Activated naive CD4-positive, alpha-beta T cell treated with anti-CD3 and anti-CD28 coated beads, Interleukin-2, amount 50 U/mL, for 16 hours (primary cell): ENCODE data around the gene SELPLG.
A peak's percentile ranks its signal among the peaks of the same experiment; 100 is the strongest.
"Not testable (repeated sequence)": the region's sequence is repeated elsewhere in the genome, so short reads cannot be mapped to it uniquely, and the experiment has no call there.

Source experiments
- DNase-seq: peaks from one replicate; pipeline ENCODE4 v3.0.0-alpha.2; 2020

The SELPLG gene

DNA sequence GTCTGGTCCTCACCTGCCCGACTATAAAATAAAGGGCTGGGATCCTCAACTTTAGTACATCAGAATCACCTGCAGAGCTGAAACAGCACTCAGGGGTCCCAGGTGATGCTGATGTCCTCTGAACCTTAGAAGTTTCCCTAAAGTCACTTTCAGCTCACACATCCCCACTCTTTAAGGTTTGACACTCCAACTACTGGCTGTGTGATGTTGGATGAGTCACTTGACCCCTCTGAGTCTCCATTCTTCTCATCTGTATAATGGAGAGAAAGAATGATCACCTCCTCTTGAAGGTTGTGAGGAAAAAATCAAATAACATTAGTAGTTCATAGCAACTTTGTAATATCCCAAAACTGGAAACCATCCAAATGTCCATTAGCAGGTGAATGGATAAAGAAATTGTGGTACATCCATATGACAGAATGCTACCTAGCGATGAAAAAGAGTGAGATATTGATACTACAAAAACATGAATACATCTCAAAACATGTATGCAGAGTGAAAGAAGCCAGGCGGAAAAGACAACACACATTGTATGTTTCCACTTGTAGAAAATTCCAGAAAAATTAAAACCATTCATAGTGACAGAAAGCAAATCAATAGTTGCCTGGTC lies 49.1 kb downstream of the SELPLG start:
- no peak for DNase-seq

DNA sequence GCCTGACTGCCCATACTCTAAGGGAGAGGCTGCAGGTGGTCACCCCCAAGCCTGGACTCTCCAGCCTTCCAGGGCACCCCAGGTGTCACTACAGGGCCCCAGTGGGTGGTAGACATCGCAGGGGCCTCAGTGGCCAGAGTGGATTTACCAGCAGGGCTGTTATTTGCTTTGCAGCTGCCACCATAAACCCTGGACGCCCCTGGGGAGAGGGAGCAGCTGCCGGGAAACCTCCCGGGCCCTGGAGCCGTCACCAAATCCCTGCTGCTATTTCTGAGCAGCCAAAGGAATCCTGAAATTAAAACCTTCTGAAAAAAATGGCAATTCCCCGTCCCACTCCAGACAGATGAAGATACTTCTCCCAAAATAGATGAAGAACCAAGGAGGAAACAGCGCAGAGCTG lies 49.7 kb downstream of the SELPLG start:
- DNase-seq, result no peak

DNA sequence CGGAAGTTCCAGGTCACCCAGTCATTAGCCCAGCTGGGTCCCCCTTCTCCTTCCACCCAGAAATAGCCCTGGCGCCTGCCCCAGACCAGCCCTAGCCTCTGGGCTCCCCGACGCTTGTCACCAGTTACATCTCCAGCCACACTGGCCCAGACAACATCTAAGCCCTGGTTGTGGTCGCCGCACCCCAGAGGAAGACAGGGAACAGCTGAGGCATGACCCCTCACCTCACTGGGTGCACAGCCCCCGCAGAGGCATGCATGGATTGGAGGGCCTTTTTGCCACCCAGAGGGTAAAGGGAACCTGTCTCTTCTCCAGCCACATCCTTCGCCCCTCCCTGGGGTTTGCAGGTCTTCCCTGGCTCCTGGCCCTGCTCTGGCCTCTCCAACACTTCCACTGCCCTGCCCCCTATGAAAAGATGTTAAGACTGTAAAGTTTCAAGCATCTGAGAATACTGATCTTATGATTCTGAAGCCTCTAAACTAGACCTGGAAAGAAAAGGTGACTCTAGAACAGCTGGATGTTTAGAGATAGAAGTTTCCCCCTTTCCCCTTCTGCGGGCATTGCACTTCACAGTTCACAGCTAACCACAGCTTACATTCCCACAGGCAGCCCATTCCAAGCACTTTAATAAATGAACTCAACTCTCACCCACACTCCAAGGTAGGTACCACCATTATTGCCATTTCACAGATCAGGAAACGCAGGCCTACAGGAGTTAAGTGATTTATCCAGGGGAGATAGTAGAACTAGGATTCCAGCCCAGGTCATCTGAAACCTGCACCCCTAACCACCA lies 50.5 kb downstream of the SELPLG start:
- DNase-seq, result no peak

DNA sequence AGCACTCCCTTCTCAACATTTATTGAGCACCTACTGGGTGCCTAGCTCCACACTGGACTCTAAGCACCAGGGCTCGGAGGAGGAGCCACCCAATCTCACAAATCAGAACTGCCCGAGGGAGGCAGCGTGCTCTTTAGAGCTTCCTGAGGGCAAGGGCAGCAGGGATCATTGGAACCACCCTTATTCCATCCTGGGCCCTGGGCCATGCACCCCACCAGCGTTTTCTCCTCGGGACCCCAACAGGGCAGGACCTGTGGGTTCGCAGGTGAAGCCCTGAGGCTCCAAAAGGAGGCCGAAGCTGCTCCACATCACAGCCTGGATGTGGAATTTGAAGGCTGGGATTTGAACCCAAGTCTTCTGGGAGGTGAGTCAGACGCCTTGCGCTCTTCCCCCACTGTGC lies 51.2 kb downstream of the SELPLG start:
- DNase-seq, result no peak

- no peak for DNase-seq
Observed at GRCh38 chr12:108581311-108582227, 52.1 kb downstream of the SELPLG start.

DNA sequence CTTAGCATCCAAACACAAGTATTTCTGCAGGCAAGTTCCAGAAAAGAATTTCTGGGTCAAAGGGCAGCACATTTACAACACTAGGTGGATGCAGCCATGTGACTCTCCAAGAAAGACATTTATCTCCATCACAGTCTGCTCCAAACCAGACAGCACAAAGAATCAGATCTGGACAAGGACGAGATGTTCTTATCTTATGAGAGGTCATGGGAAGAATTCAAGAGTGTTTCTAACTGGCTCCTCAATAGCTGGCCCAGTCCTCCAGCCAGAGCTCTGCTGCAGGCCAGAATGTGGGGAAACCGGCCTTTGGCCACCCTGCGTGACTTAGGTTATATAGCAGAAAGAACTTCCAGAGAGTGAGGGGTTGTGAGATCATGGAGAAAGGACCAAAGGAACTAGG lies 53.2 kb downstream of the SELPLG start:
- DNase-seq, result no peak

DNA sequence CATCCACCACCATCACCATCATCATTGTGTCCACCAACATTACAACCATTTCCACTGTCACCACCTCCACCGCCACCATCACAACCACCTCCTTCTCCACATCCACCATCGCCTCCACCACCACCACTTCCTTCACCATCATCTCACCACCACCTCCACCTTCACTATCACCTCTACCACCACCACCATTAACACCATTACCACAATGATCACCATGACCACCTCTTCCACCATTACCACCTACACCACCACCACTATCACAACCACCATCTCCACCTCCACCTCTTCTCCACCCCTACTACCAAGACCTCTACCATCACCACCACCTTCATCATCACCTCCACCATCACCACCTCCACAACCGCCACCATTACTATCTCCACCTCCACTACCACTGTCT lies 54.9 kb downstream of the SELPLG start:
- no peak for DNase-seq

DNA sequence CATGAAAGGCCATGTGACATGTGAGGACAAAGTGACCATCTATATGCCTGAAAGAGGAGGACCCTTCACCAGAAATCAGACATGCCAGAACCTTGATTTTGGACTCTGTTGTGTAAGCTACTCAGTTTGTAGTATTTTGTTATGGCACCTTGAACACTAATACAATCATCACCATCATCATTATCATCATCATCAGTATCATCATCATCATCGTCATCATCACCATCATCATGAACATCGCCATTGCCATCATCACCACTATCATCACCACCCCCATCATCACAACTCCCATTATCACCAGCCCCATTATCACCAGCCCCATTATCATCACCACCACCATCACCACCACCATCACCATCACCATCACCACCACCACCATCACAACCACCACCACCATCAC lies 55.4 kb downstream of the SELPLG start:
- DNase-seq, result no peak

- no peak for DNase-seq
Observed at GRCh38 chr12:108577458-108577857, 56.2 kb downstream of the SELPLG start.

DNA sequence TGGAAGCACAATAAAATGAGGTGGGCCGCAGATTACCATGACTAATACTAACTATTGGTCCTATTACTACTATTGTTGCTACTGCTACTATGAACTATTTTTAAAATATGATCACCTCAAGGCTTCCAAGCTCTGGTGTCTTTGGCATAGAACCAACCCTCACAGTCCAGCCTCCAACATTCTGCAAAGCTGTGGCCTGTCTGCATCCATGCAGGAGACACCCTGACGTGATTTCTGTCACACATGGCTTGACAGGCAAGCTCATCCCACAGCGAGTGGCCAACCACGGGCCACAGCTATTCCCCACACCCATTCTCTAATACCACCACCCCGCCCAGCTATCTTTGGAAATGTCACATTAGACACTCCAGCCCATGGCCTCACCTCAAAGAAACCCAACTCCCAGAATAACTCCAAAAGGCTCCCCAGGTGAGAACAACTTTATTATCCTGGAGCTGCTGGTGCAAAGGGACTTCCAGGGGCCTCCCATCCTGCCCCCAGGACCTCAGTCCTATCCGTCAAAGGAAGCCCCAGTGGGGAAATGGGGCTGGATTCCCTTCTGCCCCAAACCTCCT lies 56.9 kb downstream of the SELPLG start:
- no peak for DNase-seq

GRCh38 chr12:108575199-108575912 lies 58.3 kb downstream of the SELPLG start:
- DNase-seq, result no peak

DNA sequence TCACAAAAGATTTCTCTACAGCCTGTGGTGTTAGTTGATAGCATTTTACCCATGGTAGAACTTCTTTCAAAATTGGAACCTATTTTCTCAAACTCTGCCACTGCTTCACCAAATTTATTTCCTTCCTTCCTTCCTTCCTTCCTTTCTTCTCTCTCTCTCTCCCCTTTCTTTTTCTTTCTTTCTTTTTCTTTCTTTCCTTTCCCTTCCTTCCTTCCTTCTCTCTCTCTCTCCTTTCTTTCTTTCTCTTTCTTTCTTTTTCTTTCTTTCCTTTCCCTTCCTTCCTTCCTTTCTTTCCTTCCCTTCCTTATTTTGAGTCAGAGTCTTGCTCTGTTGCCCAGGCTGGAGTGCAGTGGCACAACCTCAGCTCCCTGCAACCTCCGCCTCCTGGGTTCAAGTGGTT lies 59.4 kb downstream of the SELPLG start:
- not testable (repeated sequence) for DNase-seq

DNA sequence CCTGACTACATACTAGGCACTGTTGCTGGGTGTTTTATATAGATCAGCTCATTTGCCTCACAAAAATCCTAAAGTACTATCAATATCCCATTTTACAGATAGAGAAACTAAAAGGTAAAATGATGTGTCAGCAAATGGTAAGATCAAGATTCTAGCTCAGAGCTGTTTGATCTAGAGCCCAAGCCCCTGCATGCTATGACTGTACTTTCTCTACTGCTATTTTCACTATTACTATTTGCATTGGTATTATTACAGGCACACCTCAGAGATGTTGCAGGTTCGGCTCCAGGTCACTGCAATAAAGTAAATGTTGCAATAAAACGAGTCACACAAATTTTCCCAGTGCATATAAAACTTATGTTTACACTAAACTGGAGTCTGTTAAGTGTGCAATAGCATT lies 60.4 kb downstream of the SELPLG start:
- peak; percentile 44 for DNase-seq

DNA sequence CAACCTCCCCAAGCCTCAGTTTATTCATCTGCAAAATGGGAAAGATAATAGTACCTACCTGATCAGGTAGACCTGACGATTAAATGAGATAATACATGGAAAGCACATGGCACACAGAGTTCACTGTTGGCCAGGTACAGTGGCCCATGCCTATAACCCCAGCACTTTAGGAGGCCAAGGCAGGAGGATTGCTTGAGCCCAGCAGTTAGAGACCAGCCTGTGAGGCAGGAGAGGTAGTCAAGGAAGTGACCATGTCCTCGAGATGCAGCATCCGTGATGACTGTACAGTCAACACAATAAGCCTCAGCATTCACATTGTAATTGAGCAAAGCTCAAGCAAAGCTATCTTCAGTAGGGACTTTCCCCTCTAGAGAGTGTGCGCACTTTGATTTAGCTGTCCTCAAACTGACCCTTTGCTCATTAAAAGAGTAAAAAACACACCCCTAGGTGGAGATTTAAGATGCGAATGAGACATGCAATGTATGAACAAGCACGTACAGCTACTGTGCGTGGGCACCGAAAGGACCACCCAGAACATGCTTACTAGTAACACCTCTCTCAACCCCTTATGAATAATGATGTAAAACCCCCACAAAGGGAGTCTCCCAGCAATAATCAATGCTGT lies 61.4 kb downstream of the SELPLG start:
- DNase-seq, result no peak
